Activated T-cell treated with anti-CD3 and anti-CD28 coated beads, Interleukin-2, amount 50 U/mL, for 72 hours (primary cell): ENCODE data around the gene PARD3. TPM values are rescaled to one million over a fixed set of nuclear protein-coding genes. Genes with fewer than 3 reads are reported as not detected.
"Not testable (repeated sequence)": the region's sequence is repeated elsewhere in the genome, so short reads cannot be mapped to it uniquely, and the experiment has no call there.

Source experiments
- ATAC-seq, 2 donors: fragments of 150-1000 bp; cut with Tn5 transposase; replicated peaks in 1 of 2; 2 replicates each; pipeline ENCODE4 v1.10.0; 2021; ENCODE audit warnings: moderate library complexity in 2 of 2, mild to moderate bottlenecking in 1 of 2
- DNase-seq, 2 donors: peaks; one replicate each; pipeline ENCODE4 v3.0.0; 2021 to 2022; ENCODE audit warnings: mixed read lengths in 1 of 2
- H3K27ac Mint-ChIP-seq: one replicate; pipeline ENCODE4 v1.8.0; 2022; ENCODE audit warnings: mild to moderate bottlenecking, moderate library complexity, mixed read lengths
- H3K27me3 Mint-ChIP-seq: one replicate; pipeline ENCODE4 v1.8.0; 2022; ENCODE audit warnings: low read depth, mixed read lengths
- H3K36me3 Mint-ChIP-seq, 2 donors: one replicate each; pipeline ENCODE4 v1.8.0; 2022; ENCODE audit warnings: mixed read lengths in 2 of 2, mild to moderate bottlenecking in 1 of 2; ENCODE audit not compliant: insufficient read depth in 2 of 2
- H3K4me1 Mint-ChIP-seq: one replicate; pipeline ENCODE4 v1.8.0; 2022; ENCODE audit warnings: low read depth, mixed read lengths
- H3K4me3 Mint-ChIP-seq, 2 donors: one replicate each; pipeline ENCODE4 v1.8.0; 2022; ENCODE audit warnings: mild to moderate bottlenecking in 2 of 2, mixed read lengths in 2 of 2, moderate library complexity in 2 of 2
- H3K9me3 Mint-ChIP-seq, 2 donors: one replicate each; pipeline ENCODE4 v1.8.0; 2022; ENCODE audit warnings: mixed read lengths in 2 of 2
- total RNA-seq, 2 donors: library from RNA; stranded (reverse); gene quantifications; one replicate each; pipeline ENCODE4 v1.2.3, GENCODE V29; 2022

PARD3 gene
- total RNA-seq, 2 donors from 2014 or later, result 2.3 to 3.7 TPM

DNA sequence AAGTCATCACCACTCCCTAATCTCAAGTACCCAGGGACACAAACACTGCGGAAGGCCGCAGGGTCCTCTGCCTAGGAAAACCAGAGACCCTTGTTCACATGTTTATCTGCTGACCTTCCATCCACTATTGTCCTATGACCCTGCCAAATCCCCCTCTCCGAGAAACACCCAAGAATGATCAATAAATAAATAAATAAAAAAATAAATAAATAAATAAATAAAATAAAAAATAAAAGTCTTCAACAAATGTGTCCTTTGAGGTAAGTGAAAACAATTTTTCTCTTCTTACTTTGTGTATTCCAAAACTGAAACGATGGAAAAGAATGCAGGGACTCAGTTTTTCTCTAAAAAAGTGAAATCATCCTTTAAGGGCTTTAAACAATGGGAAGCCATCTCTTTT lies 461.6 kb downstream of the PARD3 start:
- H3K36me3 Mint-ChIP-seq, H3K27ac Mint-ChIP-seq, H3K4me1 Mint-ChIP-seq, H3K27me3 Mint-ChIP-seq, ATAC-seq, H3K9me3 Mint-ChIP-seq, H3K4me3 Mint-ChIP-seq, DNase-seq: not testable (repeated sequence)

DNA sequence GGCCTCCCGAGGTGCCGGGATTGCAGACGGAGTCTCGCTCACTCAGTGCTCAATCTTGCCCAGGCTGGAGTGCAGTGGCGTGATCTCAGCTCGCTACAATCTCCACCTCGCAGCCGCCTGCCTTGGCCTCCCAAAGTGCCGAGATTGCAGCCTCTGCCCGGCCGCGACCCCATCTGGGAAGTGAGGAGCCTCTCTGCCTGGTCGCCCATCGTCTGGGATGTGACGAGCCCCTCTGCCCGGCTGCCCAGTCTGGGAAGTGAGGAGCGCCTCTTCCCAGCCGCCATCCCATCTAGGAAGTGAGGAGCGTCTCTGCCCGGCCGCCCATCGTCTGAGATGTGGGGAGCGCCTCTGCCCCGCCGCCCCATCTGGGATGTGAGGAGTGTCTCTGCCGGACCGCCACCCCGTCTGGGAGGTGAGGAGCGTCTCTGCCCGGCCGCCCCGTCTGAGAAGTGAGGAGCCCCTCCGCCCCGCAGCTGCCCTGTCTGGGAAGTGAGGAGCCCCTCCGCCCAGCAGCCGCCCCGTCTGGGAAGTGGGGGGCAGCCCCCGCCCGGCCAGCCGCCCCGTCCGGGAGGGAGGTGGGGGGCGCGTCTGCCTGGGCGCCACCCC lies 462.4 kb downstream of the PARD3 start:
- not testable (repeated sequence) for H3K36me3 Mint-ChIP-seq, H3K27me3 Mint-ChIP-seq, DNase-seq, H3K4me3 Mint-ChIP-seq, H3K27ac Mint-ChIP-seq, H3K9me3 Mint-ChIP-seq, ATAC-seq, H3K4me1 Mint-ChIP-seq

DNA sequence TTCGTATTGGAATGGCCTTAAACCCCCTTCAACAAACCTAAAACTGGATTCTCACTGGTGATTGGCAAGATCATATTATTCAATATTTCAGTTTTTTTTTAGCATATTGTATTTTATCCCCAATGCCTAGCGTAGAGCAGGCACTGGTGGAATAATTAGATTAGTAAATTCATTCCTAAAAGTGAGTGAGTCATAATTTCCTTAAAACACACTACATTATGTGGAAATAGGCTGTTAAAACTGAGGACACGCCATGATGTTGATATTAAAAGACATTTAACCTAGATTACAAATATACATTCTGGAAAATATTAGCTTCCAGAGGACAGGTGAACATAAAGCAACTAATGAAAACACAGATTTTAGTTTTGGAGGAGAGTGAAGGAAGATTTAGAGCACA lies 463.9 kb downstream of the PARD3 start:
- no peak overlapping the region for H3K4me3 Mint-ChIP-seq
- H3K9me3 Mint-ChIP-seq, result no peaks in the 10 kb centered on the region

DNA sequence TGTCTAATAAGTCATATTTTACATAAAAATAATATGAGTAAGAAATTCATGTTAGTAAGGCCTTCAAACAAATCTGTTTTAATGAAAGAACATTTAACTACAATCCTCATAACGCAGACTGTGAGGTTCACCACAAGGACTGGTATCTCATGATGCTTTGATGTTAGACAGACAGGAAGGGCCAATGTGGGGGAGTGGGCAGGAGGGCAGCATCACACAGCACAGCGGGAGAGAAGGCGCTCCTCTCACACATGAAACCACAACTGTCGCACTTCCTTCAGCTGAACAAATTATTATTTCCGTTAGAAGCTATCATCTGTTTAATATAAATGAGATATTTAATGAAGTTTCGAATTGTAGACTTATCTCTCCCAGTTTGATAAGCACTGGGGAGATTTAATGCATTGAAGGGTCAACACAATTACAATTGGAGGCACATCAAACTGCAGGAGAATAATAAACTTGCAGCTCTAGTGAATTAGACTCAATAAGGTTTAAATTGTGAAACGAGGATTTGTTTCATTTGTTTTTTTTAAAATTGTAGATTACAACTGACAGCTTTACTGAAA lies 466.1 kb downstream of the PARD3 start:
- DNase-seq (no peak), ATAC-seq (no peak)
- H3K4me3 Mint-ChIP-seq, result no peak overlapping the region
- H3K9me3 Mint-ChIP-seq, result no peaks in the 10 kb centered on the region
- no peaks in the 10 kb centered on the region for H3K4me1 Mint-ChIP-seq
- no peak overlapping the region for H3K27ac Mint-ChIP-seq
- no peaks in the 10 kb centered on the region for H3K27me3 Mint-ChIP-seq
- H3K36me3 Mint-ChIP-seq, result no peaks in the 10 kb centered on the region

More for the DNA sequence above, 463.9 kb downstream of the PARD3 start:
- Mint-ChIP-seq H3K27ac (no peak overlapping the region), H3K4me1 (no peaks in the 10 kb centered on the region), H3K36me3 (no peaks in the 10 kb centered on the region), H3K27me3 (peaks cover 8% of the 10 kb centered on the region)
- DNase-seq, result no peak
- no peak for ATAC-seq

DNA sequence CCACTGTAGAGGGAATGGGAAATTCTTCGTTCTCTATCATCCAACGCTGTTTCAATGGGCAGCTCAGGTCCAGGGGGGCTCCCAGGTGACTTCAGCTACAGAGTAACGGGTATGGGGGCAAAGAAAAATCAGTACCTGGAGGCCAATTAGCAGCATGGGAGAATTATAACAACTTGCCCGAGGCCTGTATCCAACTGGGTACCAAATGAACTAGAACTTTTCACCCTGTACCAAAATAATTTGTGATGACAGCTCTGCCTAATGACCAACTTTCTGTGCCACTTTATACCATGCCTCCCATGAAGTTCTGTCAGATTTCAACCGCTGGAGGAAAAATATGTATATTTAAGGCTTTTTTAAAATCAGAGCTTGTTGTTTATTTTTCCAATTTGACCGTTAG lies 467.1 kb downstream of the PARD3 start:
- no peaks in the 10 kb centered on the region for H3K36me3 Mint-ChIP-seq
- H3K27me3 Mint-ChIP-seq, result no peaks in the 10 kb centered on the region
- no peaks in the 10 kb centered on the region for H3K9me3 Mint-ChIP-seq
- ATAC-seq (no peak), DNase-seq (no peak)
- no peaks in the 10 kb centered on the region for H3K4me1 Mint-ChIP-seq
- H3K4me3 Mint-ChIP-seq, result no peak overlapping the region
- H3K27ac Mint-ChIP-seq, result no peak overlapping the region

DNA sequence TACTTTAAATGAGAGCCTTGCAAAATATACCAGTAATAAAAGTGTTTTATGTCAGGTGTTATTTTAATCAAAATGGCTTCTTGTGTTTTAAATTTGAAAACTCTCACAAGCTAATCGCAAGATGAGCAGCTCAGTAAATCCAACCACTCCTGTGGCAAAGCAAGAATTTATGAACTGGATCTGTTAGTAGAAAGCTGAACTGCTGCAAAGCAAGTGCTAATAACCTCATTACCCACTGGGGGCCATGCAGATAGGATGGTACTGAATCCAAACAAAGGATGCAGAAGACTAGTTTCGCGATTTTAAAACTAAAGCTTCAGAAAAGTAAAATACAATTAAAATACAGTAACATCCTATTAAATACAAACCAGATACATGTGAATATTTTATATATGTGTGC lies 468.0 kb downstream of the PARD3 start:
- H3K36me3 Mint-ChIP-seq, result no peaks in the 10 kb centered on the region
- ATAC-seq (no peak), DNase-seq (no peak)
- H3K4me1 Mint-ChIP-seq, result no peaks in the 10 kb centered on the region
- no peak overlapping the region for H3K27ac Mint-ChIP-seq
- H3K9me3 Mint-ChIP-seq, result no peaks in the 10 kb centered on the region
- no peak overlapping the region for H3K4me3 Mint-ChIP-seq
- H3K27me3 Mint-ChIP-seq, result no peaks in the 10 kb centered on the region

DNA sequence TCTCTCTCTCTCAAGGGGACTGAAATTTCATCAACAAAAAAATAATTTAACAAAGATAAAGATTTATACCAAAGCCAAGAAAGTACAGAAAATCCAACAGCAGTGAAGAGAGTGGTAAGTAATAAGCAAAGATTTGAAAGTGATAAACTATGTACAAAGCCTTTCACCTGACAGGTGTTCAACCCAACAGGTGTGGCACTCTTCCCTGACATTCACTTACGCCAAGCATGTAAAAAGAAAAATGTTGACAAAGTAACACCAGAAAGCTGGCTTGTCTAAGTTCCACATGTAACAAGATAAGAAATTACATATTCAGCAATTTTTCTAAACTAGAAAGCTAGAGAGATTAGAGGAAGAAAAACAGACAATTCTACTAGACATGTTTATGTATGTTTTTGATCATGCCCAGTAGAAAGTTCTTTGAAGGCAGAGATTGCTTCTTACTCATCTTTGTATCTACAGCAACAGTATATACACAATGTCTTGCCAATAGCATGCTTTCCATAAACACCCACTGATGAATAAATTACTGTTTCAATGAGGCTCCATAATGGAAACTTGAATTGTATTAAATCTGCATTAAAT lies 468.5 kb downstream of the PARD3 start:
- H3K4me1 Mint-ChIP-seq, result no peaks in the 10 kb centered on the region
- H3K27me3 Mint-ChIP-seq, result no peaks in the 10 kb centered on the region
- no peaks in the 10 kb centered on the region for H3K9me3 Mint-ChIP-seq
- no peaks in the 10 kb centered on the region for H3K36me3 Mint-ChIP-seq
- no peak overlapping the region for H3K4me3 Mint-ChIP-seq
- DNase-seq (no peak), ATAC-seq (no peak)
- no peak overlapping the region for H3K27ac Mint-ChIP-seq

DNA sequence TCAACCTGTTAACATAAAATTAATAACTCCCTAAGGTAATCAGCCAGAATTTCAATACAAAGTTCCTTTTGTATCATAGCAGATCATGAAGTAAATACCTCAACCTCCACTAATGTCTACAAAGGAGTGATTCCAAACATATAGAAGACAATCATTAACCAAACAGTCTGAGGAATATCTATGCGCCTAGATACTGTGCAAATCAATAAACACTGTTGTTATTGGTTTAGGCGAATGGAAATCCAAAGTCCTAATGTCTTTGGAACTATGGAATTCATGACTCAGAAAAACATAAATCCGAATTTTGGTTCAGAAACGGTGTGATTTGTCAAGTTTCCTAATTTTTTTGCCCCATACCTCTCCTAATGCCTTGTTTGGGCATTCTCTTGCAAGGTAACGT lies 469.7 kb downstream of the PARD3 start:
- DNase-seq, result no peak
- Mint-ChIP-seq H3K4me1 (no peaks in the 10 kb centered on the region), H3K4me3 (no peak overlapping the region), H3K9me3 (no peaks in the 10 kb centered on the region), H3K27ac (no peak overlapping the region), H3K27me3 (no peaks in the 10 kb centered on the region), H3K36me3 (no peaks in the 10 kb centered on the region)
- ATAC-seq, result no peak

DNA sequence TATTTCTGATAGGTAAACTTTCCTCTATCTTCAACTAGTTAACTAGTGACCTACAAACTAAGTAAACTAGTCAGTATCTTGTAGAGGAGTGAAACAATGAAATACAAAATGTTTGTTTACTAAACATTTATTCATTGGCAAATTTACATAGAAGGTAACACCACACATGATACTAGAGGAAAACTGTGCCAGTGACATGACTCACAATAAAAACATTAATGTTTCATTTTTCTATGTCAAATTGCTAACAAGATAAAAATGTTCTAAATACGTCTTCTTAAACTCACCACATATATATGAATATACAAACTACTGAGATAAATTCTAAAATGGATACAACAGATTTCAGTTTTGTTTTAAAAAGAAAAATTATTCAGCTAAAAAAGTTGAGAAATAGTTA lies 471.3 kb downstream of the PARD3 start:
- Mint-ChIP-seq H3K4me1 (no peaks in the 10 kb centered on the region), H3K27me3 (no peaks in the 10 kb centered on the region), H3K9me3 (no peaks in the 10 kb centered on the region), H3K27ac (no peak overlapping the region), H3K4me3 (no peak overlapping the region), H3K36me3 (no peaks in the 10 kb centered on the region)
- DNase-seq (no peak), ATAC-seq (no peak)

DNA sequence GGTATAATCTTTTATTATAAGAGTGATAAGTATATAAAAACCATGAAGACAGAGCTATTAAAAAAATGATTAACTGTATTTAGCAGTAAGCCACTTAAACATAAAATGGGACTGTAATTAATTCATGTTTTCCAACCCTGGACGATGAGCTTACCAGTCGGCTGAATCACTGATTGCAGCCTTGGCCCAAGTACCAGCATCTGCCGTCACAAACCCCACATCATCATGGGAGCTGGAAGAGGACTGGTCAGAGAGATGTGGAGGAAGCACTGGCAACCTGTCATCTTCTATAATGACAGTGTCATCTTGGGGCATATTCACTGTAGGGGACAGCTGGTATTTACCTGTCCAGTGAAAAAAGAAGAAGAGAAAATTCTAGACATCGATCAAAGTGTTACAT lies 473.6 kb downstream of the PARD3 start:
- Mint-ChIP-seq H3K27ac (no peak overlapping the region), H3K36me3 (no peaks in the 10 kb centered on the region), H3K27me3 (no peaks in the 10 kb centered on the region), H3K4me1 (no peaks in the 10 kb centered on the region), H3K4me3 (no peak overlapping the region), H3K9me3 (no peaks in the 10 kb centered on the region)
- ATAC-seq (no peak), DNase-seq (no peak)

DNA sequence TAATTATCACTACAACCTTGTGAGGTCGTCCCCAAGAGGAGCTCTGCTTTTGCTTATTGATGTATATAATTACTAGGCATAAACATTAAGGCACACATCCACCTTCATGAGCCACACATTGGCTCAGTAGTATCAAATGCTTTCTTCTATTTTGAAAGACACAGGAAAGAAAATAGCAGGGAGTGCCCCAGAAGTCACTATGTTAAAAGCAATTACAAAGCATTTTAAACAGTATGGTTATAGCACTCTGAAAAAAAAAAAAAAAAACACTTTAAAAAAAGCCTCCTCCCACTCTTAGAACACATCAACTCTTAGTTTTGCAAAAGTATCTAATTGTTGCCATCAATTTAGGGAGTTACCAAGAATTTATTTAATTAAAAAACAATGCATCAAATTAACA lies 474.2 kb downstream of the PARD3 start:
- Mint-ChIP-seq H3K36me3 (no peaks in the 10 kb centered on the region), H3K9me3 (no peaks in the 10 kb centered on the region), H3K27ac (no peak overlapping the region), H3K27me3 (no peaks in the 10 kb centered on the region), H3K4me1 (no peaks in the 10 kb centered on the region), H3K4me3 (no peak overlapping the region)
- no peak for DNase-seq
- no peak for ATAC-seq

DNA sequence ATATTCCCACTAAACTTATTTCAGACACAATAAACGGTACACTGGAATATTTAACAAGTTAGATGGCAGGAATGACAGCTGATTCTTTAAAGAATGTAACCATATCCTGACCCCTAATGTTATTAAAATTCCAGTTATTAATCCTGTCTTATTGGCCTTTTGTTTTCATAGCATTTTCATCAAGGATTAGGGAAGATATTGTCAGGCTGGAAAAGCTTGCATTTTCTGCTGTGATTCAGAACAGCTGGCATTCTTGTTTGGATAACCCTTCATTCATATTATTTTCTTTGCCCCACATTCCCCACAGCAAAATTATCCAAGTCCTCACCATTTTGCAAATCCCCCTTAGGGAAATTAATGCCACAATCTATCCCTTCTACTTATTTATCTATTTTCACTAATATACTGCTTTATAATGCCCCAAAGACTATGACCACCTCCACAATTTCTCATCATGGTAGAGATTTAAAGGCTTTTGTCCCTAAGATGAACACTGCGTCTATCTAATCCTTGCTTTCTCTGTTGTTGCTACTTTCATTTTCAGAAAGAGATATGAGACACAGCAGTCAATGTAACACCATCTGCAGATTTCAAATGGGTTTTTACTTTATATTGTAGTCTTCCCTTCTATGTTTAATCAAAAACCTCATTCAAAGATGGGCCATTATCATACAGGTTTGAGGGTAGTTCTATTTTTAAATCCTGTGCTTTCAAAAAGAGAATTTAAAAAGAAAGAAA lies 475.1 kb downstream of the PARD3 start:
- ATAC-seq (no peak), DNase-seq (no peak)

DNA sequence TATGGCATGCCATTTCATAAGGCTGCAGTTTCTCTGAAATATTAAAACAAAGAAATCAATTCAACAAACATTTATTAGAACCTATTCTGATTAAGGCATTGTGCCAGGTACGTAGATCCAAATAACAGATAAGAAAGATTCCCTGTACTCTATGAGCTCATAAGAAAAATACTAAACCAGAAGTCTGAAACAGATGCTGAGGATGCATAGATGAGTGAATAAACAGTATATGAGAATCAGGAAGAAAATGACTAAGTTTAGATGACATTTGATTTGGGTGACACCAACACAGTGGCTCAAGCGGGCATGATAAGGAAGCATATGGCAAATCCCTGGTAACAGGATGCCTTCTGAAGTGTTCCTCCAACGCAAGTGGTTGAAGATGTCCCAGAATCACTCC lies 477.2 kb downstream of the PARD3 start:
- Mint-ChIP-seq H3K27me3 (no peaks in the 10 kb centered on the region), H3K27ac (no peak overlapping the region), H3K36me3 (no peaks in the 10 kb centered on the region), H3K4me3 (no peak overlapping the region), H3K4me1 (no peaks in the 10 kb centered on the region), H3K9me3 (no peaks in the 10 kb centered on the region)
- ATAC-seq (no peak), DNase-seq (no peak)

More for the DNA sequence above, 475.1 kb downstream of the PARD3 start:
- Mint-ChIP-seq H3K4me1 (no peaks in the 10 kb centered on the region), H3K36me3 (no peaks in the 10 kb centered on the region), H3K4me3 (no peak overlapping the region), H3K27me3 (no peaks in the 10 kb centered on the region), H3K9me3 (no peaks in the 10 kb centered on the region), H3K27ac (peak overlapping the region; percentile 54)
